Non-pigmented ciliary epithelial cell (primary cell): ENCODE results near the gene TBX15.

Experiments
- DNase-seq: peaks from one replicate; pipeline ENCODE4 v3.0.0-alpha.2; 2010; ENCODE audit warnings: low read depth

Gene TBX15

DNA sequence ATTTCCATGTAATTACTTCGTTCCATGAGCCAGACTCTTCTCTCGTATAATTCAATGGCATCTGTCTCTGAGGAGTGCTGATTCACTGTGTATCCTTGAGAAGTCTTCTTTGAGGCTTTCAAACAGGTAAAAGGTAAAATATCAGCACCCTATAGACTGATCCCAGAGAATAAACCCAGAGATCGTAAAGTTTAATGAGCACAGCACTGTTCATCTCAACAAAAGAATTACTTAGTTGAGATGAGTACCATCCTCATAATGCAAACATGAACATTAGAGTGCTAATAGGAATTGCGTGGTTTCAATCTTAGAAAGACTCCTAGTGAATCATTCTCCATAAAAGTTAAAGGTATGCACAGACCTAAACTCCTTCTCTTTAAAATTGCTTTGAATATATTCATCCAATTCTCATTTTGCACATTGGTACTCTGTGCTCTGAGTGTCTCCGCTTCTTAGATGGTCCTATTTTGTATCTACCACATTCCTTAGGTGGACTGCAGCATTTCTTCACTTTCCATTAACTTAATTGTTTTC is 97.2 kb downstream of the TBX15 start:
- no peak for DNase-seq

DNA sequence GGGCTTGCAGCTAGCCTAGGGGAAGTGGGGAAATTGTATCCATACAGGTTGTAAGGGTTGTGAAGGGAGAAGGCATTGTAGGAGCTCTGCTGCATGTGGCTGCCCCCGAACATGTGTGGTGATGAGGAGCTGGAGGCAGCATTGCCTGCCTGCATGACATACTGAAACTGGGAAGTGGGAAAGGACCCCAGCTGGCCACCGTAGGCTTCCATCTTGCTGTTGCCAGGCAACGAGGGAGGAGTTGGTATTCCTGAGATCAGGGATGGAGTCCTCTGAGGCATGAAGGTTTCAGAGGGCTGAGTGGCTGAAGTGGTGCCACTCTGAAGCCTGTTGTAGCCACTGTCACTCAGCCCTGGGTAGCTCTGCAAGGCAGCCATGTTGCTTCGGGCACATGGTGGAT is 103.2 kb downstream of the TBX15 start:
- DNase-seq, result no peak

DNA sequence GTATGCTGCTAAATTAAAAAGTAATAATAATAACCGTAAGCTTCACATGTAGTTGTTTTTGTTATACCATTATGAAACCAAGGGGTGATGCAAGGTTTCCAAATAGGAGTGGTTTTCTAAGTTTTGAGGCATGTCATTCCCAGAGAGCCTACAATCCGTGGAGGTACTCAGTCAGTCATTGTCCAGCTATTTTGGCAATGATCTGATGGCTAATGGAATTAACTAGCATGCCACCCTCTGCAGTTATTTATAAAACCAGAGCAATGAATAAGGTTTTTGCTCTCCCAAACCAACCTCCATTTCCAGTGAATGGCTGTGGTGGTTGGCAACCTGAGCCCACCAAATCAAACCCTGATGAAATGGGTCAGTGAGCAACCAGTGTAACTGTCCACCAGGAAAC is 106.4 kb downstream of the TBX15 start:
- DNase-seq, result no peak

DNA sequence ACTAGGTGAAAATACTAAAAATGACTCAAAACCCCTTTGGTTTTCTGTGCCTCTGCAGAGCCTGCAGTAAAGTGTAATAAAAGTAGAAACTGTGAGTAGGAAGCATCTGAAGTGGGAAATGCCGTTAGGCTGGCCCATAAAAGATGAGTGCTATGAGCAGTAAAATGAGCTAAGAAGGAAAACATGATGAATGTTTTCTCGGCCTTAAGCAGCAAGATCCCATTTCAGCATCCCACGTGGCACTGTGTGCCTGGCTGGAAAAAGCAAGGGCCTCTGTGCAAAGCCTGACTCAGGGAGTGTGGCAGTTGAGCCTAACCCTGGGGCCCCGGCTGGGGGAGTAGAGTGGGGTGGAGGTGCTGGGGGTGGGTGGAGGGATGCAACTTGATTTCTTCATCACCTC is 109.5 kb downstream of the TBX15 start:
- no peak for DNase-seq

DNA sequence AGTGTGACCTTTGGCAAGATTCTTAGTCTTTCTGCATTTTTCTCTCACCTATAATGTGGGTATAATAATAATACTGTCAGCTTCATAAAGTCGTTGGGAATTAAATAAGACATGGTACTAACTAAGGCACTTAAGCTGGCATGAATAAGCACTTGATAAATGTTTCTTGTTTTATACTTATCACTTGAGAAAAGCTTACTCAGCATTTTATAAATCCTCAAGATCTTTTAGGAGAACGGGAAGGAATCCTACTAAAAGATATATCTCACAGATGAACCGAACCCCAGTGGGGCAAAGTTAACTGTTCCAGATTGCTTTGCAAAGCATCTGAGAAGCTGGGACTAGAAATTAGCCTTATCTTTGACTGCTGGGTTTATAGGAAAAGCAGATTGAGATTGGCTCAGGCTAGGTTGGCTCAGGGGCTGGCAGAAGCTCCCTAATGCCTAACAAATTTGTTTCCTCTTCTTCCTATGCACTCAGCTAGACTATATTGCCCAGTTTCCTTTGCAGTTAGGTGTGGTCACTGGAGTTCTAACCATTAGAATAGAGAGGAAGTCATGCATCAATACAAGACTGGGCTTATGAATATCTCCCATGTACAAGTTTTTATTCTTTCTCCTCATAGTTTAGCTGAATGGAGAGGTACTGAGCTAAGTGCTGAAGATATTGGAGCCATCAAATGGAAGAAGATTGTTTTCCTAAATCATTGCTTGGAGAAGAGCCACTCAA is 110.3 kb downstream of the TBX15 start:
- DNase-seq, result no peak

DNA sequence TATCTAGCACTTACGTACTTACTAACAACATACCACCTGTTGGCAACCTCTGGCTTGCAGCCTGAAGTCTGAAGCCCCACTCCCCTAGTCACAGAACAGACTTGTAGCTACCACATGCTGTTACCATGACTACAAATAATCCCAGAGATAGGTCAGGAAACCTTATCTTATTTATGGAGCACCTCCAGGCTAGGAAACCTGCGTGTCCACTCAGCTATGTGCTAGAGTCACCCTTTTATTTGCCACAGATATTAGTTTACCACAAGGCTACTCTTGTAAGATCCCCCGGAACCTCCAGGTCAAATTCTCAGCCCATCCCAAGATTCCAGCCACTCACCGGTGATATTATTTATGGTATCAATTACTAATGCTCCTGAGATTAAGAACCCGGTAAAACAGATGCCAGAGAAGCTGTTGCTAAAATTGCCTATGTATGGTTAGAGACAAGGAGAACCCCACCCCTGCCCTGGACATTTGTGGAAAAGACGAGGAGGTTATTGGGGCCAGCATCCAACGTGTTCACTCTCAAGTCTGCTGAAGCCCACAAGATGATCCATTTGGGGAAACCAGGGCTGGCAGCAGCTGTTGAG is 116.5 kb downstream of the TBX15 start:
- DNase-seq, result no peak

DNA sequence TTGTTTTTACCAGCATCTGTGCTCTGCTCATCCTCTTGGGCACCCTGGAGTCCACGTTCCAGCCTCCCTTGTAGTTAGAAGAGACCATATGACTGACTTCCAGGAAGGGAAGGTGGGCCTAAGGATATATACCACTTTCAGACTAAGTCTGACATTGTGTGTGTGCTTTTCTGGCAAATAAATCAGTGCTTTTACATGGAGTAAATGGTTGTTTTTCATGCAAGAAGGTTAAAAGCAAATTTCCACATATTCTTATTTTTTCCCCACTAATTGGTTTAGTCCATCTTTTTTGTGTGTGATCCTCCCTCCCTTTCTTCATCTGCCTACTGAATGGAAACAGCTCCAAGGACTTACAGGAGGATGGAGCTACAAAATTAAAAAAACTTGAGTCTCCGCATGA is 119.8 kb downstream of the TBX15 start:
- DNase-seq, result no peak

DNA sequence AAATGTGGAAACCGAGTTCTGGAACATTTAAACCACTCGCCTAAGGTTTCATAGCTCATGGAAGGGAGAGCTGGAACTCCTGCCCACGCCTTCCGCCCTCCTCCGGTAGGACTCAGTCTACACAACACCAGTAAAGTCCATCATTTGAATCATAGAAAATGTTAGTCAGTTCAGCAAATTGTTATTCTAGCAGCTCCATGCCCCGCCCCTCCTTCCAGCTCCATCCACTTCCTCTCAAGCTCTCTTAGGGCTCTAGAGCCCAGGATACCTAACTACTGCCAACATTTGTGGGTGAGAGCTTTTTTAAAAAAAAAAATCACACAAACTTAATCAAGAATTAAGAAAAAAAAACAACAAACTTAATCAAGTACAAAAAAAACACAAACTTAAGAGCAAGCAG is 121.8 kb downstream of the TBX15 start:
- DNase-seq, result no peak

DNA sequence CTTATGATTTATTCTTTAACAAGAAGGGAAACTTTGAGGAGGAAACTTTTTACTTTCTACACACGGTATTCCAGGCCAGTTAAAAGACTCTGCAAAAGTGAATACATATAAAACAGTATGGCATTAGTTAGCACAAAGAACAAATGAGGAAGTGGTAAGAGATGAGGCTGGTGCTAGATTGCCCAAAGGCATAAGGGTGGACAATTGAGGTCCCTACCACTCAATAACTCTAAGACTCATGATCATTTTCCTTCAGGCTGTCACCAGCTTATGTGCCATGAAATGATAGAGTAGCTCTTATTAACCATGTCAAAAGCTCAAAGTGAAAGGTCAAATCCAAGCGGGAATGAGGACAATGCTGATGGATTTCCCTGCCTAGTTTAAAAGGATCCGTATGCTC is 124.5 kb downstream of the TBX15 start:
- DNase-seq, result no peak

DNA sequence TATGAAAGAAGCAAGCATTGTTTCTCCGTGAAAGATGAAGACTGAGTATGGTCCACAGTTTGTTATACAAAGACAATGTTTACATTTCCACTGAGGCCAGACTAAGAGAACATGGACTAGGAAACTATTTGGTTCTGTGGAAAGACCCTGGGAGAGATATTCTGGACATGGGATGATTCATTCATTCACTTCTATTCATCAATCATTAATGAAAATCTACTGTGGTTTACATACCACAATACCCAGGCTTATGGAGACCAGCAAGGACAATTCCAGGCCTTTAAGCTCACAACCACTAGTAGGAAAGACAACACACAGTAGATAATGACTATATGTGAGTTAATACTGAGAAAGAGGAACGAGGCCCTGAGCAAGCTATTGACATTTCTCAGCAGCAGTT is 125.4 kb downstream of the TBX15 start:
- DNase-seq, result no peak

DNA sequence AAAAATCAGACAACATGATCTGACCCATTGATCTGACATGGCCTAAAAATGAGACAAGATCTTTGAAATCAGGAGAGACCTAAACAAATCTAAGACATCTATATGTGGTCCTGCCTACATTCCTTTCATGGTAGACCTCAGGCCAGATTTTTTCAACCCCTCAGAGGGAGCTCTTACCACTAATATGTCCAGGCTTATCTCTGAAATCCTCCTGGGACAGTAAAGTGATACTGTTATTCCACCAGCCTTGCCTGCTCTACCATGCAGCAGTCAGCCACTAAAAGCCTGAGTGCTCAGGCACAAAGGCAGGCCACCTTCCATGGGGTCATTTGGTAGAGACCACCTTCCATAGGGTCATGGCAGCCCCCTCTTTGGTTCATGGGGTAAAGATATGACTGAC is 126.9 kb downstream of the TBX15 start:
- DNase-seq, result no peak

DNA sequence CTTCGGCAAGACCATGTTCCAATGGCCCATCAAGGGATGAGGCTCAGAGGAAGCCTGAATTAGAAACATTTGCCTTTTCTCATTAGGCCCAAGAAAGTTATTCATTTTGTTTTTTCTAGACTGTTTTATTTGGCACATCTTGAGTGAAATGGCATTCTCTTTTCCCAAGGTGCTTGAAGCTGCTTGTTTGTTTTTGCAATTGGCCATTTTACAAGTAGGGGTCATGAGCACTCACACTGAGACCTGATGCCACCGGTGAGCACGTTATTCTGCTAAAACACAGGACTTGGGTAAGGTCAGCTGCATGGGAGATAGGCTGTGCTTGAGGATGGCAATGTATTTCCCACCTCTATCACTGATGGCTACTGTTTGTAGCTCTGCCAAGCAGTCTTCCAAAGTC is 128.1 kb downstream of the TBX15 start:
- no peak for DNase-seq

DNA sequence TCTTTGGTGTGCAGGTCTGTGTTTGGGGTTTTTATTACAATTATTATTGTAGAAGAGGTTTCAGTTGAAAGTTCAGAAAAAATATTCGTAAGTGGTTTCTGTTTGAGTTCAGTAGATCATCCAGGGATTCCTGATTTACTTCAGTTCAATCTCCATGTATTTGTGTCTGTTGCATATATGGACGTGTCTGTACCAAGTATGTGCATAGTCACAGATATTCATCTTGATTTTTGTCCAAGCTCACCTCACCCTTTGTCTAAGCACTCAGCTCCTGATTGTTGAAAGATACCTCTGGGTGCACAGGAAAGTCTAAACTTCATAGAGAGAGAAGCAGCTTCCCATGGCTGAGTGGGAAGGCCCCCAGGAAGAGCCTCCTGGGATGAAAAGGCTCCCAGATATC is 141.7 kb downstream of the TBX15 start:
- DNase-seq, result no peak

DNA sequence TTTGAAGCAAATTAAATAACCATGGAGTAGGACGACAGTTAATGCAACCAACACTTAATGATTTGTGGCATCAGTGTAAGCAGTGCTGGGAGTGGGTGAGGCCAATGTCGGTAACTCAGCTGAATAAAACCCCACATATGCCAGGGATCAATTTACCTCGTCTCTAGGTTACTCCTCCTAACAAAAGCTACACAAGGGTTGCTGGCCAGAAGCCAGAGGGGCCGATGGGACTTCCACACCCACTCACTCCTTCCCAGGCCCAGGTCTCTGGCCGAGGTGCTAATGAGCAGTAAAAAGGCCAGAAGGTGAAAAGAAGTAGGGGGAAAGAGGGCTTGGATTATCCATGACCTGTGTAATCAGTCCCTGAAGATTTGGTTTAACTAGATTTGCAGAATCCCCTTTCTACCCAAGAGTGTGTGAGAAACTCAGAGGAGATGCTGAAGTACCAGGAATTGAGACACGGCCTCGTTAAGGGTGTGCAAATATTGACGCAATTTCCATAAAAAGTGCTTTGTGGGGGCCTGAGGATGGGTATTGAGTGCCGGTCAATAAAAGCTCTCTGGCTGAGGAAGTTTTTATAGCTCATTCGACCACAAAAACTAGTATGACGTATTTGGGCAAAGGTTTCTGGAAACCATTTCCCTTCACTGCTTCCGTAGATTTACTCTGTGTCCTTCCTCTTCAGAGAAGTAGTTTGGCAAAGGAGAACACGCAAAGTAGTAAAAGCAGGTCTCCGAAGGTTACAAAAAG is 145.5 kb downstream of the TBX15 start:
- no peak for DNase-seq

DNA sequence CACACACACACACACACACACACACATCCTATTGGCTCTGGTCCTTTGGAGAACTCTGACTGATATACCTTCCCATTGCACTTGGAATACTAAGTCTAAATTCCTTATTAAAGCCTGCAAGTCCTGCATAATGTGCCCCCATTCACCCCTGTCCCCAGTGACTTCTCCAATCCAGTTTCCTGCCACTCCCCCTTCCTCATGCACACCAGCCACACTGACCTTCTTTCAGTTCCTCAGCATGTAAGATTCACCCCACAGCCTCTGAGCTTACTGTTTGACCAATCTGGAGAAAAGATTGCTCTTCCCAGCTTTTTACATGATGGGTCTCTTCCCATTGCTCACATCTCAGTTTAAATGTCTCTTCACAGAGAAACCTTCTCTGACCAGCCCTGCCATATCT is 146.6 kb downstream of the TBX15 start:
- DNase-seq, result no peak
